OCI-LY7 (cell line): ENCODE data around the gene PCGF3. TPM values are rescaled to one million over a fixed set of nuclear protein-coding genes. Genes with fewer than 3 reads are reported as not detected.
"Not testable (repeated sequence)": the region's sequence is repeated elsewhere in the genome, so short reads cannot be mapped to it uniquely, and the experiment has no call there.

Experiments used
- BruUV-seq: library from RNA; stranded (reverse); fragments of 400-500 nt; replicated peaks from 2 replicates; lab custom pipeline; 2021; lab: Mats Ljungman, UMichigan
- CTCF ChIA-PET: fragments of 300-600 bp; sonication (Branson Sonifier 250); formaldehyde crosslinking; loops from one replicate; lab custom pipeline; 2022; ENCODE audit warnings: antibody characterized with exemption; ENCODE audit not compliant: unreplicated experiment; lab: Charles Lee
- POLR2A ChIA-PET: fragments of 300-600 bp; sonication (Branson Sonifier 250); formaldehyde crosslinking; loops from one replicate; lab custom pipeline; 2022; ENCODE audit warnings: antibody characterized with exemption; lab: Charles Lee
- DNase-seq: peaks from one replicate; pipeline ENCODE4 v3.0.0-alpha.2; 2015; ENCODE audit warnings: low spot score
- H2AFZ ChIP-seq: fragments of 200-600 bp; sonication (generic), shearing (Covaris generic); 2 replicates; pipeline ENCODE4 v1.6.1; 2014; ENCODE audit warnings: mild to moderate bottlenecking, antibody characterized with exemption, low read length, moderate library complexity
- H3K27ac ChIP-seq: fragments of 200-600 bp; sonication (generic); 2 replicates; pipeline ENCODE4 v1.5.1; 2014; ENCODE audit warnings: mixed run types, low read depth, mild to moderate bottlenecking, moderate library complexity, low read length, inconsistent platforms; ENCODE audit not compliant: poor library complexity, severe bottlenecking
- H3K36me3 ChIP-seq: fragments of 200-600 bp; sonication (generic); 2 replicates; pipeline ENCODE4 v1.6.1; 2014; ENCODE audit warnings: mild to moderate bottlenecking, antibody characterized with exemption, low read length, moderate library complexity, mixed read lengths; ENCODE audit not compliant: insufficient read depth
- H3K4me1 ChIP-seq: fragments of 200-600 bp; sonication (generic); 2 replicates; pipeline ENCODE4 v1.5.1; 2014; ENCODE audit warnings: mild to moderate bottlenecking, low read length; ENCODE audit not compliant: insufficient read depth, poor library complexity, severe bottlenecking
- H3K4me2 ChIP-seq: fragments of 200-600 bp; sonication (generic); 2 replicates; pipeline ENCODE4 v1.6.1; 2014; ENCODE audit warnings: mild to moderate bottlenecking, low read length
- H3K4me3 ChIP-seq: fragments of 200-600 bp; sonication (generic); 2 replicates; pipeline ENCODE4 v1.5.1; 2014; ENCODE audit warnings: mild to moderate bottlenecking, low read depth, low read length; ENCODE audit not compliant: poor library complexity, severe bottlenecking
- H3K79me2 ChIP-seq: fragments of 200-600 bp; sonication (generic); 2 replicates; pipeline ENCODE4 v1.6.1; 2016; ENCODE audit warnings: low read depth, mild to moderate bottlenecking, low read length, moderate library complexity, mixed read lengths; ENCODE audit not compliant: insufficient read depth
- H3K9me2 ChIP-seq: fragments of 200-600 bp; sonication (generic); 2 replicates; pipeline ENCODE4 v1.6.1; 2016; ENCODE audit warnings: mild to moderate bottlenecking, low read length, mixed read lengths; ENCODE audit not compliant: insufficient read depth
- H3K9me3 ChIP-seq: fragments of 200-600 bp; sonication (generic); 2 replicates; pipeline ENCODE4 v1.6.1; 2014; ENCODE audit warnings: mild to moderate bottlenecking, mixed run types, low read length, mixed read lengths
- H4K20me1 ChIP-seq: fragments of 200-600 bp; sonication (generic); 2 replicates; pipeline ENCODE4 v1.6.1; 2014; ENCODE audit warnings: mild to moderate bottlenecking, antibody characterized with exemption, low read length, moderate library complexity, mixed read lengths; ENCODE audit not compliant: insufficient read depth
- CTCF ChIP-seq: fragments of 200-600 bp; sonication (generic); conservative IDR thresholded peaks from 2 replicates; pipeline ENCODE4 v1.5.1; 2014; ENCODE audit warnings: mild to moderate bottlenecking, antibody characterized with exemption, low read length, moderate library complexity, mixed read lengths
- EZH2phosphoT487 ChIP-seq: fragments of 200-600 bp; sonication (generic); IDR thresholded peaks from 2 replicates; pipeline ENCODE4 v1.6.1; 2018; ENCODE audit warnings: low read depth, borderline replicate concordance, mild to moderate bottlenecking, mixed run types, antibody characterized with exemption, low read length, moderate library complexity, mixed read lengths
- intact Hi-C: fragments of 100-400 bp; cut with micrococcal nuclease; formaldehyde crosslinking; loops from one replicate; pipeline ENCODE4 v1.10.0; 2022; ENCODE audit not compliant: unreplicated experiment
- total RNA-seq, 2 experiments: library from RNA; depleted of rRNA in 1 of 2; stranded (reverse); fragments of >200 nt in 1 of 2; shearing (Covaris generic) in 1 of 2; gene quantifications; 2 replicates each; pipeline ENCODE4 v1.2.3, GENCODE V29; 2014 to 2022

Gene PCGF3
- total RNA-seq, 2 experiments from 2014 or later = 33.8 to 50.2 TPM

DNA sequence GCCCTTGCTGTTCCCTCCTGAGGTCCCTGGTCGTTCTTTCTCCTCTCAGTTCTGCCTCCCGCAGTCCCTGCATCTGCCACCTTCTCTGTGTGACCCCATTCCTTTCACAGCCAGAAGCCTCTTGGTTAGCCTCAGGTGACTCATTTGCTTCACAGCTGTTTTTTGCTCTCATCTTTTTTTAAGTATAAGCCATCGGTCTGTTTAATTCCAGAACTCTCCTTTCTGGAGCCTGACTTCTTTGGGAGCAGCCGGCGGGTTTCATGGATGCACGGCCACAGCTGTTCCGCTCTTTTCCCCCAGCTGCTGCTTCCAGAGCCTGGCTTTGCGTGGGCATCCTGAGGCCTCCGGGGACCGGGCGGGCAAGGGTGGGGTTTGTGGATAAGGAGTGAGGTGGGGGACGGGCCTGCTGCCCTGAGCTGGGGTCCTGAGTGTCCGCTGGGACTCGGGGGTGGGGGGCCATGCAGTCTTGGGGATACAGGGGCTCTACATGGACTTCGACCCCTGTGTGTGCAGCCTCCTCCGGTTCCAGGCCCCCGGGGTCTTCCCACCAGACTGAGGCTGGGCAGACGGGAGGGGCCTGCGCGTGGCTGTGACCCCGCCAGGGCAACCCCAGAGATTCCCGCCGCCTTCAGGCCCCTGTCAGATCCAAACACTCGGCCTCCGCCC lies 46.7 kb downstream of the PCGF3 start:
- H2AFZ ChIP-seq = no peak overlapping the region
- H3K9me3 ChIP-seq = no peaks in the 10 kb centered on the region
- no peak for DNase-seq
- H3K79me2 ChIP-seq = no peaks in the 10 kb centered on the region
- H3K4me1 ChIP-seq = no peaks in the 10 kb centered on the region
- H3K9me2 ChIP-seq = no peaks in the 10 kb centered on the region
- BruUV-seq = no TSS peak
- H3K4me2 ChIP-seq = no peak overlapping the region
- no peaks in the 10 kb centered on the region for H4K20me1 ChIP-seq
- POLR2A ChIA-PET = interaction anchor here (0.7 kb wide), 1 partner anchor 134 kb away, joined by 3 read pairs; no protein-coding TSS in a partner anchor
- CTCF ChIA-PET = no interaction called here
- H3K27ac ChIP-seq = no peak overlapping the region
- H3K36me3 ChIP-seq = peaks cover 47% of the 10 kb centered on the region; the same call in 1 of the 2 replicates
- intact Hi-C loops = no loop called here
- no peak overlapping the region for H3K4me3 ChIP-seq
- TF ChIP-seq CTCF (no peak), EZH2phosphoT487 (no peak)

DNA sequence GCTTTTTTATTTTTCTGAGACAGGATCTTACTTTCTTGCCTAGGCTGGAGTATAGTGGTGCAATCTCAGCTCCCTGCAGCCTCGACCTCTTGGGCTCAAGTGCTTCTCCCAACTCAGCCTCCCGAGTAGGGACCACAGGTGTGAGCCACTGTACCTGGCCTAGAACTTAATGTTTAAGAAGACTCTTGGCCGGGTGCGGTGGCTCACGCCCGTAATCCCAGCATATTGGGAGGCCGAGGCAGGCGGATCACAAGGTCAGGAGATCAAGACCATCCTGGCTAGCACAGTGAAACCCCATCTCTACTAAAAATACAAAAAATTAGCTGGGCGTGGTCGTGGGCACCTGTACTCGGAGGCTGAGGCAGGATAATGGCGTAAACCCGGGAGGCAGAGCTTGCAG lies 47.6 kb downstream of the PCGF3 start:
- CTCF ChIA-PET, H3K9me2 ChIP-seq, H3K9me3 ChIP-seq, DNase-seq, H2AFZ ChIP-seq, H3K79me2 ChIP-seq, H3K4me1 ChIP-seq, H3K27ac ChIP-seq, BruUV-seq, H3K4me2 ChIP-seq, intact Hi-C loops, H4K20me1 ChIP-seq, H3K4me3 ChIP-seq: not testable (repeated sequence)
- peaks cover 43% of the 10 kb centered on the region; the same call in 1 of the 2 replicates for H3K36me3 ChIP-seq
- POLR2A ChIA-PET = interaction anchor here (0.6 to 0.8 kb wide), 3 partner anchors 54 to 179 kb away, joined by 3 to 6 read pairs (median 3); partner anchors contain the start of genes GAK and TMEM175

DNA sequence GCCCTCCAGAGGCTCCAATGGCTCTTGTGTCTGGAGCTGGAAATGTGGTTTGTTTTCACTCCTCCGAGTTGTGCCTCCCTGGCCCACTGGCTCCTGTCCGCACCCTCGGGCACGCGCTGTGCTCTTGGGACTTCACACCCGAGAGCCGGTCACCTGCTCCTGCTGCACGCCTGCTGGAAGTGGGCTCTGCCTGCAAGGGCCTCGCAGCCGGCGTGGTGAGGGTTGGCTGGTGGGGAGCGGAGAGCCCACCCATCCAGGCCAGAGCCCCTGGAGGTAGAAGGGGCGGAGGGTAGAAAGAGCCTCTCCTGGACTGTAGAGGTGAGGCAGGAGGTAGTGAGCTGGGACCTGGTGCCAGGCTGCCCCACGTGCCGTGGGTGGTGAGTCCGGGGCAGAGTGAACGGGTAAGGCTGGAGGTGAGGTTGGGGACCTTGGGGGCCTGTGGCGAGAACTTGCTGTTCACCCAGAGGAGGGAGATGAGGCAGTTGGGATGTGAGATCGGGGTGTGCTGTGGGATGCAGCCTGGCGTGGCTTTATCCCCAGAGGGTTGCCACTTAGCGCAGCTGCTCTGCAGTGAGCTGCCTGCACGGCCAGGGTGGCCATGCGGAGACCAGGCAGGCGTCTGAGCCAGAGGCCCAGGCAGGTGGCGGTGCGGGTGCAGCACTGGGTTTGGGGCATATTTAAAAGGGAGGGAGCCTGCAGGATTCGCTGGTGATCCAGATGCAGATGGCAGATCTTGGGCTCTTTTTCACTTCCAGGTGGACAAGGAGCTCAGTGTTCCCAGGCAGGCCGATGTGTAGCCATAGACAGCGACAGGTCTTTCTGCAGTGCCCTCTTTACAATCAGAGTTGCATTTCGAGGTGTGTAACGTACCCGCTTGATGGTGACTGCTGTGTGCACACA lies 48.8 kb downstream of the PCGF3 start:
- POLR2A ChIA-PET = no interaction called here
- no peak for DNase-seq
- Histone ChIP-seq H3K9me3 (no peaks in the 10 kb centered on the region), H3K27ac (no peak overlapping the region), H3K9me2 (no peaks in the 10 kb centered on the region), H3K36me3 (peaks cover 36% of the 10 kb centered on the region; the same call in 1 of the 2 replicates), H3K4me2 (no peak overlapping the region), H4K20me1 (no peaks in the 10 kb centered on the region), H3K4me3 (no peak overlapping the region), H3K4me1 (no peaks in the 10 kb centered on the region), H2AFZ (no peak overlapping the region), H3K79me2 (no peaks in the 10 kb centered on the region)
- TF ChIP-seq EZH2phosphoT487 (no peak), CTCF (no peak)
- intact Hi-C loops = no loop called here
- no TSS peak for BruUV-seq
- CTCF ChIA-PET = no interaction called here
